Ascending aorta (tissue), 2 donors: Measurements from ENCODE around the gene SORCS2. TPM values are rescaled to one million over a fixed set of nuclear protein-coding genes. Genes with fewer than 3 reads are reported as not detected.

Source experiments
- DNase-seq, 2 donors: peaks; one replicate each; pipeline ENCODE4 v3.0.0-alpha.2; 2019; ENCODE audit warnings: low spot score in 2 of 2
- H3K27ac ChIP-seq, 2 donors: fragments of 200-600 bp; sonication (generic); one replicate each; pipeline ENCODE4 v1.5.1; 2016 to 2017; ENCODE audit warnings: mild to moderate bottlenecking in 1 of 2
- H3K27me3 ChIP-seq: fragments of 200-600 bp; sonication (generic); one replicate; pipeline ENCODE4 v1.5.1; 2017
- H3K36me3 ChIP-seq, 2 donors: fragments of 200-600 bp; sonication (generic); one replicate each; pipeline ENCODE4 v1.5.1; 2016
- H3K4me1 ChIP-seq, 2 donors: fragments of 200-600 bp; sonication (generic); one replicate each; pipeline ENCODE4 v1.5.1; 2016 to 2017; ENCODE audit warnings: mild to moderate bottlenecking in 1 of 2
- H3K4me3 ChIP-seq, 2 donors: fragments of 200-600 bp; sonication (generic); one replicate each; pipeline ENCODE4 v1.5.1; 2016 to 2017; ENCODE audit warnings: mild to moderate bottlenecking in 1 of 2
- H3K9me3 ChIP-seq, 2 donors: fragments of 200-600 bp; sonication (generic); one replicate each; pipeline ENCODE4 v1.5.1; 2016
- CTCF ChIP-seq, 3 experiments: fragments of 200-600 bp in 2 of 3; fragments of 450-650 bp in 1 of 3; sonication (generic) in 2 of 3; IDR thresholded peaks; one replicate each; pipeline ENCODE4 v1.5.1; 2016 to 2019; ENCODE audit warnings: antibody characterized with exemption in 3 of 3, mild to moderate bottlenecking in 1 of 3, moderate library complexity in 1 of 3
- intact Hi-C: fragments of 100-400 bp; cut with DNase I; formaldehyde crosslinking; loops from one replicate; pipeline ENCODE4 v1.15.1; 2023
- total RNA-seq: library from RNA; depleted of rRNA; stranded (reverse); fragments of >200 nt; gene quantifications from one replicate; pipeline ENCODE4 v1.1.0, GENCODE V29; 2016

SORCS2 gene
- total RNA-seq, 1 donor from 2014 or later, result 0.32 TPM

GRCh38 chr4:7726665-7727413 is 534.5 kb downstream of the SORCS2 start:
- Histone ChIP-seq H3K9me3 (no peaks in the 10 kb centered on the region), H3K27me3 (no peaks in the 10 kb centered on the region), H3K4me1 (no peaks in the 10 kb centered on the region), H3K36me3 (no peaks in the 10 kb centered on the region), H3K27ac (no peak overlapping the region), H3K4me3 (no peak overlapping the region)
- TF ChIP-seq CTCF (IDR thresholded peaks at IDR 0.05), result no peak
- no peak for DNase-seq
- intact Hi-C loops, result no loop called here

- H3K36me3 ChIP-seq, result no peaks in the 10 kb centered on the region
- H3K27me3 ChIP-seq, result no peaks in the 10 kb centered on the region
- H3K4me1 ChIP-seq, result no peaks in the 10 kb centered on the region
- TF ChIP-seq CTCF (IDR thresholded peaks at IDR 0.05), result no peak
- no peak overlapping the region for H3K27ac ChIP-seq
- DNase-seq, result no peak
- intact Hi-C loops, result no loop called here
- no peaks in the 10 kb centered on the region for H3K9me3 ChIP-seq
- H3K4me3 ChIP-seq, result no peak overlapping the region
Observed at GRCh38 chr4:7727749-7728148, 535.4 kb downstream of the SORCS2 start.

- DNase-seq, result no peak
- intact Hi-C loops, result no loop called here
- H3K36me3 ChIP-seq, result no peaks in the 10 kb centered on the region
Observed at GRCh38 chr4:7731437-7731836, 539.1 kb downstream of the SORCS2 start.

GRCh38 chr4:7732263-7732662 is 539.9 kb downstream of the SORCS2 start:
- DNase-seq, result no peak
- H3K4me3 ChIP-seq, result no peak overlapping the region
- H3K36me3 ChIP-seq, result no peaks in the 10 kb centered on the region
- H3K27ac ChIP-seq, result no peak overlapping the region
- intact Hi-C loops, result no loop called here
- no peaks in the 10 kb centered on the region for H3K4me1 ChIP-seq
- H3K27me3 ChIP-seq, result no peaks in the 10 kb centered on the region
- TF ChIP-seq CTCF (IDR thresholded peaks at IDR 0.05), result no peak
- H3K9me3 ChIP-seq, result no peaks in the 10 kb centered on the region

More at GRCh38 chr4:7731437-7731836, 539.1 kb downstream of the SORCS2 start:
- Histone ChIP-seq H3K9me3 (no peaks in the 10 kb centered on the region), H3K27me3 (no peaks in the 10 kb centered on the region), H3K4me1 (no peaks in the 10 kb centered on the region), H3K27ac (no peak overlapping the region), H3K4me3 (no peak overlapping the region)
- TF ChIP-seq CTCF (IDR thresholded peaks at IDR 0.05), result no peak

- TF ChIP-seq CTCF (IDR thresholded peaks at IDR 0.05), result no peak
- Histone ChIP-seq H3K27me3 (no peaks in the 10 kb centered on the region), H3K36me3 (no peaks in the 10 kb centered on the region), H3K27ac (no peak overlapping the region), H3K4me1 (no peaks in the 10 kb centered on the region), H3K4me3 (no peak overlapping the region), H3K9me3 (no peaks in the 10 kb centered on the region)
- DNase-seq, result no peak
- intact Hi-C loops, result no loop called here
Observed at GRCh38 chr4:7733201-7733600, 540.9 kb downstream of the SORCS2 start.
